K562 (cell line): ENCODE results near the gene ARPC1A. TPM values are rescaled to one million over a fixed set of nuclear protein-coding genes. Genes with fewer than 3 reads are reported as not detected.

ENCODE experiments used
- BRF1 ChIP-seq: IDR thresholded peaks from 3 replicates; pipeline ENCODE4 v1.6.1; 2011; ENCODE audit warnings: borderline replicate concordance, mild to moderate bottlenecking; ENCODE audit not compliant: insufficient read length; ENCODE audit errors: extremely low read depth
- CHCHD3 ChIP-seq: fragments of 250-450 bp; sonication (Bioruptor Pico); IDR thresholded peaks from 2 replicates; pipeline ENCODE4 v2.1.2; 2022; ENCODE audit warnings: mild to moderate bottlenecking
- ELF4 ChIP-seq: fragments of 450-650 bp; formaldehyde crosslinking; IDR thresholded peaks from 2 replicates; pipeline ENCODE4 v1.4.0; 2022; ENCODE audit warnings: missing genetic modification characterization
- FOXP1 ChIP-seq: sonication (generic); formaldehyde crosslinking; IDR thresholded peaks from 2 replicates; pipeline ENCODE4 v1.8.0; 2022; ENCODE audit warnings: mild to moderate bottlenecking, missing genetic modification reagents
- KLF13 ChIP-seq: fragments of 450-650 bp; IDR thresholded peaks from 2 replicates; pipeline ENCODE4 v1.6.1; 2016; ENCODE audit warnings: missing genetic modification characterization, low read depth, mild to moderate bottlenecking, missing compliant biosample characterization, moderate library complexity, borderline replicate concordance
- KLF16 ChIP-seq: IDR thresholded peaks from 2 replicates; pipeline ENCODE4 v1.6.1; 2016; ENCODE audit warnings: antibody characterized with exemption
- MCM7 ChIP-seq, 2 experiments: fragments of 450-650 bp; IDR thresholded peaks; 2 replicates each; pipeline ENCODE4 v1.6.1; 2016 to 2018
- MECOM ChIP-seq: fragments of 250-450 bp; sonication (Bioruptor Pico); IDR thresholded peaks from 2 replicates; pipeline ENCODE4 v1.8.0; 2022; ENCODE audit warnings: inconsistent platforms
- NFRKB ChIP-seq: fragments of 450-650 bp; IDR thresholded peaks from 2 replicates; pipeline ENCODE4 v1.6.1; 2016; ENCODE audit warnings: low read depth
- PYGO2 ChIP-seq: fragments of 450-650 bp; IDR thresholded peaks from 2 replicates; pipeline ENCODE4 v1.6.1; 2016; ENCODE audit warnings: mild to moderate bottlenecking, missing genetic modification characterization, moderate library complexity, missing compliant biosample characterization
- RUNX1 ChIP-seq: sonication (generic); IDR thresholded peaks from 2 replicates; pipeline ENCODE4 v1.6.1; 2016; ENCODE audit warnings: antibody characterized with exemption, low read depth
- SMAD3 ChIP-seq: fragments of 450-650 bp; formaldehyde crosslinking; conservative IDR thresholded peaks from 2 replicates; pipeline ENCODE4 v1.4.0; 2020; ENCODE audit warnings: mild to moderate bottlenecking
- SMARCE1 ChIP-seq: fragments of 450-650 bp; IDR thresholded peaks from 2 replicates; pipeline ENCODE4 v1.7.1; 2016; ENCODE audit warnings: mild to moderate bottlenecking
- SNRNP70 ChIP-seq: fragments of 200-400 bp; formaldehyde crosslinking; optimal IDR thresholded peaks from 2 replicates; pipeline ENCODE3; 2017; ENCODE audit warnings: low read depth, low read length
- STAT5A ChIP-seq: IDR thresholded peaks from 2 replicates; pipeline ENCODE4 v1.6.1; 2012; ENCODE audit warnings: low read length, inconsistent platforms, borderline replicate concordance
- ZNF217 ChIP-seq: sonication (generic); formaldehyde crosslinking; IDR thresholded peaks from 2 replicates; pipeline ENCODE4 v1.8.0; 2022; ENCODE audit warnings: mild to moderate bottlenecking, missing genetic modification reagents
- ZNF282 ChIP-seq: sonication (generic); formaldehyde crosslinking; IDR thresholded peaks from 2 replicates; pipeline ENCODE4 v1.8.1; 2023; ENCODE audit warnings: missing genetic modification reagents
- ZNF316 ChIP-seq: fragments of 450-650 bp; IDR thresholded peaks from 2 replicates; pipeline ENCODE4 v1.6.1; 2016
- polyA plus RNA-seq, 8 experiments: library from polyadenylated mRNA; depleted of rRNA in 4 of 8; stranded (reverse) in 5 of 8; unstranded in 3 of 8; fragments of >200 nt; fragmentation: Nextera tagmentation in 2 of 8; fragmentation: Illumina TruSeq in 1 of 8; extraction: Ambion mirVana in 2 of 8; extraction: Trizol in 1 of 8; gene quantifications; 2 replicates each; pipeline versions ENCODE4 v1.2.1 to v1.2.3, GENCODE V29; 2011 to 2014; ENCODE audit warnings: inconsistent platforms in 1 of 8, missing spikeins in 1 of 8
- total RNA-seq, 7 experiments: library from RNA; depleted of rRNA in 6 of 7; stranded (reverse); fragments of >200 nt in 6 of 7; fragmentation: Illumina TruSeq in 2 of 7; extraction: Trizol in 2 of 7; gene quantifications; 2 replicates each; pipeline versions ENCODE4 v1.2.1 to v1.2.3, GENCODE V29; 2011 to 2021; ENCODE audit warnings: low replicate concordance in 1 of 7
- TF ChIP-seq, protein P1 (sequence below): sonication (generic); formaldehyde crosslinking; IDR thresholded peaks from 2 replicates; pipeline ENCODE4 v1.8.1; 2023; ENCODE audit warnings: mild to moderate bottlenecking, missing genetic modification reagents
- TF ChIP-seq, protein P2 (sequence below): sonication (generic); formaldehyde crosslinking; IDR thresholded peaks from 2 replicates; pipeline ENCODE4 v1.8.0; 2022; ENCODE audit warnings: missing genetic modification reagents, mild to moderate bottlenecking, moderate library complexity, borderline replicate concordance
- TF ChIP-seq, protein P3 (sequence below): fragments of 200-800 bp; sonication (Bioruptor generic); IDR thresholded peaks from 2 replicates; pipeline ENCODE4 v1.6.1; 2017; ENCODE audit warnings: missing genetic modification characterization, missing compliant biosample characterization
- TF ChIP-seq, protein P4 (sequence below): sonication (generic); formaldehyde crosslinking; IDR thresholded peaks from 2 replicates; pipeline ENCODE4 v1.8.1; 2023; ENCODE audit warnings: mild to moderate bottlenecking, missing genetic modification reagents

The ARPC1A gene
- total and polyA plus RNA-seq, 9 of the 15 experiments (the other 6 are each of a cell fraction or from before 2014, with no cell fraction given), result 39.5 to 151 (median 86.1) TPM

DNA sequence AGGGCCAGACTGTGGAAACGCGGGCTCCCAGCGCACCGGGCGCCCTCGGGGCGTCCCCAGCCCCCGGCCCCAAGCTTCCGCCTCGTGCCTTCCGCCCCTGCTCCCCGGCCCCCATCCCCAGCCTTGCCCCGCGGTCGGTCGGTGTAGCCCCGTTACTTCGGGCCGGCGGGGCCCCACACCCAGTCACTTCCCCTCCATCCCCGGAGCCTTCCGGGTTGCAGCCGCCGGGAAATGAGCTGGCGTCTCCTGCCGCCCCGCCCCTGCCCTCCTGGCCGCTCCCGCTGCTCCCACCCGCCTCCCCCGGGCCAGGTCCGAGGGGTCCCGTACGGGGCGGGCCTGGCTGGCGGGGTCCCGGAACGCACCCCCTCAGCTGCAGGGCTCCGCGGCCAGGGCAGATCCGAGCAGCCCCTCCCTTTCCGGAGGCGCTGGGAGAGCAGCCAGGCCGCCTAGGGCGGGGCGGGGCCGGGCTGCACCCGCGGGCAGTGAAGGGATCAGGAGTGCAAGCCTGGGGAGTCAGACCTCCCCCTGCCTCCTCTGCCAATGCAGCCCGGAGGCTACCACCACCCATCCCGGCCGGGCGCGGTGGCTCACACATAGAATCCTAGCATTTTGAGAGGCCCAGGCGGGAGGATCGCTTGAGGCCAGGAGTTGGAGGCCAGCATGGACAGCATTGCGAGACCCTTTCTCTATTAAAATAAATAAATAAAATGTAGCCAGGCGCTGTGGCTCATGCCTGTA, 49.5 kb downstream of the ARPC1A start (continued):
- no peak for TF ChIP-seq SNRNP70
- no peak for TF ChIP-seq STAT5A
- no peak for TF ChIP-seq ZNF316
- no peak for TF ChIP-seq BRF1
- no peak for TF ChIP-seq KLF16
- TF ChIP-seq PYGO2 (tag), result no peak
- no peak for TF ChIP-seq RUNX1
- no peak for TF ChIP-seq ZNF282 (CRISPR knock-in tag)
- TF ChIP-seq CHCHD3, result no peak
- no peak for TF ChIP-seq MCM7 (IDR thresholded peaks at IDR 0.05)
- TF ChIP-seq ZNF217 (CRISPR knock-in tag), result no peak
- TF ChIP-seq KLF13 (tag), result no peak
- TF ChIP-seq, protein P1, sequence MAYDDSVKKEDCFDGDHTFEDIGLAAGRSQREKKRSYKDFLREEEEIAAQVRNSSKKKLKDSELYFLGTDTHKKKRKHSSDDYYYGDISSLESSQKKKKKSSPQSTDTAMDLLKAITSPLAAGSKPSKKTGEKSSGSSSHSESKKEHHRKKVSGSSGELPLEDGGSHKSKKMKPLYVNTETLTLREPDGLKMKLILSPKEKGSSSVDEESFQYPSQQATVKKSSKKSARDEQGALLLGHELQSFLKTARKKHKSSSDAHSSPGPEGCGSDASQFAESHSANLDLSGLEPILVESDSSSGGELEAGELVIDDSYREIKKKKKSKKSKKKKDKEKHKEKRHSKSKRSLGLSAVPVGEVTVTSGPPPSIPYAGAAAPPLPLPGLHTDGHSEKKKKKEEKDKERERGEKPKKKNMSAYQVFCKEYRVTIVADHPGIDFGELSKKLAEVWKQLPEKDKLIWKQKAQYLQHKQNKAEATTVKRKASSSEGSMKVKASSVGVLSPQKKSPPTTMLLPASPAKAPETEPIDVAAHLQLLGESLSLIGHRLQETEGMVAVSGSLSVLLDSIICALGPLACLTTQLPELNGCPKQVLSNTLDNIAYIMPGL, result no peak
- TF ChIP-seq, protein P2, sequence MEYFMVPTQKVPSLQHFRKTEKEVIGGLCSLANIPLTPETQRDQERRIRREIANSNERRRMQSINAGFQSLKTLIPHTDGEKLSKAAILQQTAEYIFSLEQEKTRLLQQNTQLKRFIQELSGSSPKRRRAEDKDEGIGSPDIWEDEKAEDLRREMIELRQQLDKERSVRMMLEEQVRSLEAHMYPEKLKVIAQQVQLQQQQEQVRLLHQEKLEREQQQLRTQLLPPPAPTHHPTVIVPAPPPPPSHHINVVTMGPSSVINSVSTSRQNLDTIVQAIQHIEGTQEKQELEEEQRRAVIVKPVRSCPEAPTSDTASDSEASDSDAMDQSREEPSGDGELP, result peak; percentile 80
- TF ChIP-seq FOXP1 (CRISPR knock-in tag), result no peak
- no peak for TF ChIP-seq ELF4
- TF ChIP-seq MECOM (CRISPR knock-in tag), result no peak
- no peak for TF ChIP-seq SMARCE1
- TF ChIP-seq SMAD3, result no peak
- TF ChIP-seq, protein P3, sequence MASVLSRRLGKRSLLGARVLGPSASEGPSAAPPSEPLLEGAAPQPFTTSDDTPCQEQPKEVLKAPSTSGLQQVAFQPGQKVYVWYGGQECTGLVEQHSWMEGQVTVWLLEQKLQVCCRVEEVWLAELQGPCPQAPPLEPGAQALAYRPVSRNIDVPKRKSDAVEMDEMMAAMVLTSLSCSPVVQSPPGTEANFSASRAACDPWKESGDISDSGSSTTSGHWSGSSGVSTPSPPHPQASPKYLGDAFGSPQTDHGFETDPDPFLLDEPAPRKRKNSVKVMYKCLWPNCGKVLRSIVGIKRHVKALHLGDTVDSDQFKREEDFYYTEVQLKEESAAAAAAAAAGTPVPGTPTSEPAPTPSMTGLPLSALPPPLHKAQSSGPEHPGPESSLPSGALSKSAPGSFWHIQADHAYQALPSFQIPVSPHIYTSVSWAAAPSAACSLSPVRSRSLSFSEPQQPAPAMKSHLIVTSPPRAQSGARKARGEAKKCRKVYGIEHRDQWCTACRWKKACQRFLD (CRISPR knock-in tag), result 0 out of 2 replicates have a peak, but pooled peaks have one; percentile 35
- TF ChIP-seq NFRKB, result no peak
- TF ChIP-seq, protein P4, sequence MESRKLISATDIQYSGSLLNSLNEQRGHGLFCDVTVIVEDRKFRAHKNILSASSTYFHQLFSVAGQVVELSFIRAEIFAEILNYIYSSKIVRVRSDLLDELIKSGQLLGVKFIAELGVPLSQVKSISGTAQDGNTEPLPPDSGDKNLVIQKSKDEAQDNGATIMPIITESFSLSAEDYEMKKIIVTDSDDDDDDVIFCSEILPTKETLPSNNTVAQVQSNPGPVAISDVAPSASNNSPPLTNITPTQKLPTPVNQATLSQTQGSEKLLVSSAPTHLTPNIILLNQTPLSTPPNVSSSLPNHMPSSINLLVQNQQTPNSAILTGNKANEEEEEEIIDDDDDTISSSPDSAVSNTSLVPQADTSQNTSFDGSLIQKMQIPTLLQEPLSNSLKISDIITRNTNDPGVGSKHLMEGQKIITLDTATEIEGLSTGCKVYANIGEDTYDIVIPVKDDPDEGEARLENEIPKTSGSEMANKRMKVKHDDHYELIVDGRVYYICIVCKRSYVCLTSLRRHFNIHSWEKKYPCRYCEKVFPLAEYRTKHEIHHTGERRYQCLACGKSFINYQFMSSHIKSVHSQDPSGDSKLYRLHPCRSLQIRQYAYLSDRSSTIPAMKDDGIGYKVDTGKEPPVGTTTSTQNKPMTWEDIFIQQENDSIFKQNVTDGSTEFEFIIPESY (CRISPR knock-in tag), result no peak
